GM12875 (cell line): ENCODE results near the gene PRPF4.
"Not testable (repeated sequence)": the region's sequence is repeated elsewhere in the genome, so short reads cannot be mapped to it uniquely, and the experiment has no call there.

ENCODE experiments used
- H3K4me3 ChIP-seq: one replicate; pipeline ENCODE4 v1.5.1; 2011; ENCODE audit warnings: low read depth, low read length, control low read depth
- TF ChIP-seq, protein P1 (sequence below): IDR thresholded peaks from 2 replicates; pipeline ENCODE4 v1.5.1; 2011; ENCODE audit warnings: low read depth, mild to moderate bottlenecking, control low read depth, inconsistent platforms, low read length, moderate library complexity, borderline replicate concordance; ENCODE audit not compliant: insufficient read depth

Gene PRPF4

DNA sequence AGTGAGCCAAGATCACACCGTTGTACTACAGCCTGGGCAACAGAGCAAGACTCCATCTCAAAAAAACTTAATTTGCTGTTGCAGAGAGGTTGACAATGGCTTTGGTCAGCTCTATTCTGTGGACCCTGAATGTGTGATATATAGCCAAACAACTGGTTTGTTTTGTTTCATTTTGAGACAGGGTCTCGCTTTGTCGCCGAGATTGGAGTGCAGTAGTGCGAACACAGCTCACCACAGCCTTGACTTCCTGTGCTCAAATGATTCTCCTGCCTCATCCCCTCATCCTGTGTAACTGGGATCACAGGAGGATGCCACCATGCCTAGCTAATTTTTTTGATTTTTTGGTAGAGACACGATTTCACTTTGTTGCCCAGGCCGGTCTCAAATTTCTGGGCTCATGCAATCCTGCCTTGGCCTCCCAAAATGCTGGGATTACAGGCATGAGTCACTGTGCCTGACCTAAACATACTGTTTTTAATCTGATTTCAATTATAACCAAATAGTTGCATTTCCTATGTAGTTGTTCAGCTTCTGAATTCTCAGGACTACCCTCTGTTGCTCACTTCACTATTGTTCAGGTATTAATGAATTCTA is 17.9 kb downstream of the PRPF4 start:
- no peak overlapping the region for H3K4me3 ChIP-seq
- TF ChIP-seq, protein P1, sequence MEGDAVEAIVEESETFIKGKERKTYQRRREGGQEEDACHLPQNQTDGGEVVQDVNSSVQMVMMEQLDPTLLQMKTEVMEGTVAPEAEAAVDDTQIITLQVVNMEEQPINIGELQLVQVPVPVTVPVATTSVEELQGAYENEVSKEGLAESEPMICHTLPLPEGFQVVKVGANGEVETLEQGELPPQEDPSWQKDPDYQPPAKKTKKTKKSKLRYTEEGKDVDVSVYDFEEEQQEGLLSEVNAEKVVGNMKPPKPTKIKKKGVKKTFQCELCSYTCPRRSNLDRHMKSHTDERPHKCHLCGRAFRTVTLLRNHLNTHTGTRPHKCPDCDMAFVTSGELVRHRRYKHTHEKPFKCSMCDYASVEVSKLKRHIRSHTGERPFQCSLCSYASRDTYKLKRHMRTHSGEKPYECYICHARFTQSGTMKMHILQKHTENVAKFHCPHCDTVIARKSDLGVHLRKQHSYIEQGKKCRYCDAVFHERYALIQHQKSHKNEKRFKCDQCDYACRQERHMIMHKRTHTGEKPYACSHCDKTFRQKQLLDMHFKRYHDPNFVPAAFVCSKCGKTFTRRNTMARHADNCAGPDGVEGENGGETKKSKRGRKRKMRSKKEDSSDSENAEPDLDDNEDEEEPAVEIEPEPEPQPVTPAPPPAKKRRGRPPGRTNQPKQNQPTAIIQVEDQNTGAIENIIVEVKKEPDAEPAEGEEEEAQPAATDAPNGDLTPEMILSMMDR: no peak

DNA sequence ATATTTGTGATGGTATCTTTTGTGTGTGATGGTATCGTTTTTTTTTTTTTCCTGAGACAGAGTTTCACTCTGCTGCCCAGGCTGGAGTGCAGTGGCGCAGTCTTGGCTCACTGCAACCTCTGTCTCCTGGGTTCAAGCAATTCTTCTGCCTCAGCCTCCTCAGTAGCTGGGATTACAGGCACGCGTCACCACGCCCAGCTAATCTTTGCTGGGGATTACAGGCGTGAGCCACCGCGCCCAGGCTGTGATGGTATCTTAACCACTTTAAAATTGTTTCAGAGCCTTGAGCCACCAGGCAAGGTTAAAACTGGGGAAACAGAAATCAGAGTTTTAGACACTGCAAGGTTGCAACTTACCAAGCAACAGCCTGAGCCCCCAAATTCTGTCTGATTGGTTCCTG is 20.8 kb downstream of the PRPF4 start:
- not testable (repeated sequence) for H3K4me3 ChIP-seq

DNA sequence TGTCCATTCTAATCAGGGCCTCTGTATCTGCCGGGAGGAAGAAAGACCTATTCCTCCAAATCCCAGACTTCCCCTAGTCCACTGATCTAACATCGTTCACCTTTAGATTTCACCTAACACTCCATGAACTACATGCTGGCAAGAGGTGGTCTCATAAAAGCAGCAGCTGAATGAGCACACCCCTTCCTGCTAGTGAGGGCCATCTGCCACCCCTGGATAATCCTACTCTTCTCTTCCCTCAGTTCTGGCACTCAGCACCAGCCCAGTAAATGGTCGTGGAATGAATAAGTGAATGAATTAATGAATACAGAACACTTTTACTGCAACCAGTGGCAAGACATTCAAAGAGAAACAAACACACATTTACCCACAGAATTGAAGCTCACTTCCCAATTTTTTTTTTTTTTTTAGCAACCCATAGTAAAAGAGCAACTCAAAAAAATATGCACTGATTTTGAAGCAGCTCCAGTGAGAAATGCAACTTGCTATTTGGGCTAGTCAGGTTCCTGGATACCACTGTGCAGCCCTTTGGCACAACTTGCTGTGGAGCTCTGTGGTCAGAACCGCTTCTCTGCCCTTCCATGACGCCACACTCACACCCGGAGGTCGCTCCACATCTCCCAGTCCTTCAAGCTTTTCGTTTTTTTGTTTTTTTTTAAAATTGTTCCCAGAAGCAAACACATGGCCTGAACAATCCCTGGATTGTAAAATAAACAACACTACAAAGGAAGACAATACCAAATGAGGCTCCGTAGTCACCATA is 21.5 kb downstream of the PRPF4 start:
- TF ChIP-seq, protein P1: no peak
- H3K4me3 ChIP-seq: no peak overlapping the region

DNA sequence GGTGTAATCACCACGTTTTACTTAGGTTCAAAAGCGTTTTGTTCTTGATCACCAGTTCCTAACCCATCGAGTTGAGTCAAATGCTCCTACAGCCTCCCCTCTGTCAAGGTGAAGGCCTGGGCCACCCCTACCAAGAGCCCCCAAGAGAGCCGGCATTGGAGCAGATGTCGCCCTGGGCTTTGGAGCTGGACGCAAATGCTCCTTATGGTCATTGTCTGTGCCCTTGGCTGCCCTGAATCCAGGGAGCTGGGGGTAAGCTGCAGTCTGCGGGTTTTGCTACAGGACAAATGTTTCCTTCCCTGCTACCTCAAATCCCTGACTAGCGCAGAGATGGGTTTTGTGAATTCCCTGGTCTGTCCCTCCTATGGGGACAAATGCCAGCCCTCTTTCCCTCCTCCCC is 22.9 kb downstream of the PRPF4 start:
- TF ChIP-seq, protein P1: no peak
- H3K4me3 ChIP-seq: no peak overlapping the region

DNA sequence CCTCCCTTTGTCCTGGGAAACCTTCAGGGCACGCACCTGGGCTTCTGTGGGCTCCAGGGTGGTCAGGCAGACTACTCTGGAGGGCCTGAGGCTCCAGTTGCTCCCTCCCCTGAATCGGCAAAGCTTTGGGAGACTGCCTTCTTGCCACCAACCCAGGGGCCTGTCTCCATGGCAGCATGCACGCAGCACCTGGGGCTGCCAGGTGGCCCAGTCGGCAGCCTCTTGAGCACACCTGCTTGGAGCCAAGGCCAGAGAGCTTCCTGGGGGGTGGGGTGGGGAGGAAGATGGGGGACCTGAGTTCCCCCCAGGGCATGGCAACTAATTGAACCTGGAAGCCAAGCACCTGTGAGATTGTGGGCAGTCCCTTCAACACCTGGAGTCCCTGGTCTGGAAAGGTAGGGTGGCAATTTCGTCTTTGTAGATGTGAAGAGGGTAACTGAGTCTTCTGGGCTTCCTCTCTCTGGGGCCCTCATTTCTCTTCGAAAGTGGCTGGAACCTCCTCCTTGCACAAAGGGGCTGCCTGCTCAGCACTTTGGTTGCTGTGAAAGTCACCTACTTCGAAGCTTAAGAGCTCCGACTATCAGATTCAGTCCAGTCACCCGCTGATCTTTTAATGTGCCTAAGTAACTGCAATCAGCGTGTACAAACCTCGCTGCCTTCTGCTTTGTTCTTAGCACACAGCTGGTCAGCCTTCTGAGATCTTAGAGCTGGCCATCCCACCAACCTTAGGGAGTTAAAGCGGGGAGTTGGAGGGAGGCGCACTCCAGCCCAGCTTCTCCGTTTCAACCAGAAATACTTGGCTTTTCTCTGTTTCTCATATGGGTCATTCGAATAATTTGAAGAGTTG is 23.7 kb downstream of the PRPF4 start:
- TF ChIP-seq, protein P1: no peak
- H3K4me3 ChIP-seq: no peak overlapping the region

DNA sequence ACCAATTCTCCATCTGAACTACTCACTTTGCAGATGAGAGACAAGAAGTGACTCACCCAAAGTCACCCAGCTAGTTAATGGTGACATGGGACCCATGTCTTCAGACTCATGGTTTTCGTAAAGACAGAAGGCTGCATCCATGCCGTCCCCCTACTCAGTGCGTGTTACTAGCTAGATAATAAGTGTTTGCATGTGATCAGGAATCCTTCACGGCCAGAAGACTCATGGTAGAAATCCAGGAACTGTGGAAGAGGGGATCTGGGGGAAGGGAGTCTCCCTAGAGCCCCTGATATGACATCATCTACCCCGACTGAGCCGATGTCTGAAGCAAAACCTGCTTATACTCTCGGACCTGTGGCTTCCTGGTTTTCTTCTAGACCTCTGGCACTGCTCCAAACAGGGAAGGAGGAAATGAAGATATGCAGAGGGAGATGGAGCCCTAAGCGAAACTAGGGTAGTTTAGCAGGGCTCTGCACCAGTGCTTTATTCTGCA is 24.4 kb downstream of the PRPF4 start:
- TF ChIP-seq, protein P1: no peak
- no peak overlapping the region for H3K4me3 ChIP-seq

DNA sequence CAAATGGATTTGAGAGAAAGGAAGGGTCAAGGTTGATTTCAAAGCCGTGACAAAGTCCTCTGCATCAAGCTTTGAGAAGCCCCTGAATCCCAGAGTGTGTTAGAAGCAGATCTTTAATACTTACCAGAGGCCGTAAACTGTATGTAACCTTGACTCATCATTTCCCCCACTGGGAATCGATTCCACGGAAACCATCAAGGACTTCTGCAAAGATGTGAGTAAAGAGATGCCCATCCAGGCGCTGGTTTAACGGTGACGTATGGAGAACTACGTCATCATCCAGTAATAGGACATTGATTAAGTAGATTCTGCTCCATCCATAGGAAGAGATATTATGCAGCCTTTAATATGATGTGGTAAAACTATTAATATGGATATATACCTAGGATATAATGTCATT is 26.1 kb downstream of the PRPF4 start:
- TF ChIP-seq, protein P1: no peak
- H3K4me3 ChIP-seq: no peak overlapping the region
